GM18873 (cell line): ENCODE results near the gene C14orf132.
"Not testable (repeated sequence)": the region's sequence is repeated elsewhere in the genome, so short reads cannot be mapped to it uniquely, and the experiment has no call there.

Experiments used
- ATAC-seq: cut with Tn5 transposase; IDR thresholded peaks from one replicate; pipeline ENCODE4 v1.9.1; 2021; ENCODE audit warnings: mild to moderate bottlenecking, moderate library complexity, moderate number of reproducible peaks; ENCODE audit not compliant: unreplicated experiment, low FRiP score

Gene C14orf132

DNA sequence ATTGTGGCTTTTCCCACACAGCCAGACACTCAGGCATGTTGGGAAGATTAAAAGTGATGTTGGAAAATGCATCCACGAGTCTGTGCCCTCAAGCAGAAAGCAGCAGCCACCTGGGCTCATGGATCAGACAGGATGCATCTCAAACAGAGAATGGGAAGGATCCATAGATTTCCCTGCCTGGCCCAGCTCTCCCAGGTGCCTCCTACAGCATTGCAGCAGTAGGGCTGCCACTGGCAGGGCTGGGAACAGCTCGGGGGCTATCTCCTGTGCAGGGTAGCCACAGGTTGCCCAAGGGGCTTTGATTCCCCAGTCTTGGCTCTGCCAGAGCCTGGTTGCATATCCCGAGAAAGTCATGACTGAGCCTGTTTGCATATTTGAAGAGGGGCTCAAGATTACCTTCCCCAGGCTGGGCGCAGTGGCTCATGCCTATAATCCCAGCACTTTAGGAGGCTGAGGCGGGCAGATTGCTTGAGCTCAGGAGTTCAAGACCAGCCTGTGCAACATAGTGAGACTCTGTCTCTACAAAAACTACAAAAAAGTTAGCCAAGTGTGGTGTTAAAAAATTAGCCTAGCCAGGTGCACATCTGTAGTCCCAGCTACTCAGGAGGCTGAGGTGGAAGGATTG is 19.5 kb downstream of the C14orf132 start:
- no peak for ATAC-seq

DNA sequence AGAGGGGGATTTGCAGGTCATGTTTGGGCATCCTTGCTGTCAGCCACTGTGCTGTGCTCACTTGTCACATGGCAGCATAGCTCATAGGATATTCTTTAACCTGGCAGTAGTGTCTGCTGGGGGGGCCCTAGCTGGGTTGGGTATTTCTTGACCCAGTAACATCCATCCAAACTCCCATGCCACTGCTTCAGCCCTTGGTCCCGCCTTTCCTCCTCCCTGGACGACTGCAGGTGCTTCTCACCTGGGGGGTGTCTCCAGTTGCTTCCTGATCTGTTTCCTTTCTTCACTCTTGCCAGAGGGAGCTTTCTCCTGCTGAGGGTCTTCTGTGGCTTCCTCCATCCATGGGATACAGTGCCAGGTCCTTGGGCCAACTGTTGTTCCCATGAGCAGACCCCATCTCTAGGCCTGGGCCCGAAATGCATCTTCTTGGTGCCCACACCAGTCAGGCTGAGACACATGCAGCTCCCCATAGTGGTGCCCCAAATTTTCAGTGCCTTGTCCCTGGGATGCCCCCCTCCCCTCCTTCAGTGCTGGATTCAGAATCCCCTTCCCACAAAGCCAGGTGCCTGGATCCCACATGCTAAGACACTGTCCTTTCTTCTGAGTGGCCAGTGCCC is 20.5 kb downstream of the C14orf132 start:
- ATAC-seq: no peak

DNA sequence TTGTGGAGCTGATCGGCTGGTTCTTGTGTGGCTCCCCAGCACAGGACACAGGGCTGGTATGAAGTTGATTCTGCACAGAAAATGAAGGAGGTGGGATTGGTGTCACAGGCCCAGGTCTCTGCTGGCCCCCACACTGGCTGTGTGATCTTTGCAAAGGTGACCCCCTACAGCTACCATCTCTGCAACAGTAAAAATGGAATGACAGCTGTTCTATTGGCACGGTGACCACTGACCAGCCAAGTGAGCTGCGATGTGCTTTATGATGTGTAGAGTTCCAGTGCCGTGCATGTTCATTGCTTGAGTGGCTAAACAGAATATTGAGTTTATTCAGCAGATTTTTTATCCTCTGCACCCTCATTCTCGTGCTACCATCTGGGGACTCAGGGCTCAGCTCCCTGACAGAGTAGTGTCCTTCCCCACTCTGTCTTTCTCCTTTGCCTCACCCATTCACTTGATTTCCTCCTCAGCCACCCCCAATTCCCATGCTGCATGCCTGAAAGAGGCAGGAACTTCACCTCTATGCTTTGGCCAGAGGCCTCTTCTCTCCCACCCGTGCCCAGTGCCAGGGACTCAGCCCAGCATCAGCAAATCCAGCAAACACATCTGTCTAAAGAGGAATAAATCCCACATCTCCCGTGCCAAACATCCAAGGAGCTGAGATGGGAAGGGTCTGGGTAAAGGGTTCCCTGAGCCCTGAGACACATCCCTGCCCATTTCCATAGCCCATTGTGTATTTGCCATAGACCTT is 21.2 kb downstream of the C14orf132 start:
- no peak for ATAC-seq

DNA sequence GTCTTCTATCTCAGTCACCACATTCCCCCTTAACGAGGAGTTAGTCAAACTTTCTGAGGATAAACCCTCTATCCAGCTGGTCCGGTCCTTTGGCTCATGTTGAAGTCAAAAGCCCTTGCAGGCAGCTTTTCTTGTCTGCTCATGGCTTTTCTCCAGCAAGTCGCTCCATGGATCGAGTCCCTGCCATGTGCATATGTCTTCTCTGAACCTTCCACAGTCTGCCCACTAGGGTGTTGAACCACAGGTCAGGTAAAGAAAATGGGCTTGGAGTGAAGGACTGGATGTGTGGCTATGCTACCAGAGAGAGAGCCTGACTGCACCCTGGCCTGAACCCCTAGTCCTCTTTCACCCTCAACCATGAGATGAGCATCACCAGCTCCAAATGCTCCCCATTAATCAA is 22.8 kb downstream of the C14orf132 start:
- ATAC-seq: no peak

DNA sequence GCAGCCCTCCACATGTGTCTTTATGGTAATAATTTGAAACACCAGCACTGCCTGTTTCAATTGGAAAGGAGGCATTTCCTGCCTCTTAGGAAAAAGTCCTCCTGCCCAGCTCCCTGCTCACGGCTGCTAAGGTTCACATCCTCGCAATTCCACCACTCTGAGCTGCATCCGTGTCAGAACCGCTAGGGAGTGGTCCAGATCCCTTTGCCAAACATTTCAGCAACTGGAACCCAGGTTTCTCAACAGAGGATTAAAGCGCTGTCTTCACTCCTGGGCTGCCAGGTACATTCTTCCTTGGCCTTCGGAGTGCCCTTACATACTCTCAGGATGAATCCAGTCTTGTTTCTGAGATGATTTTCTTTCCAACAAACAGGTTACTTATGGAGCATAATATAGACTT is 23.3 kb downstream of the C14orf132 start:
- ATAC-seq: no peak

DNA sequence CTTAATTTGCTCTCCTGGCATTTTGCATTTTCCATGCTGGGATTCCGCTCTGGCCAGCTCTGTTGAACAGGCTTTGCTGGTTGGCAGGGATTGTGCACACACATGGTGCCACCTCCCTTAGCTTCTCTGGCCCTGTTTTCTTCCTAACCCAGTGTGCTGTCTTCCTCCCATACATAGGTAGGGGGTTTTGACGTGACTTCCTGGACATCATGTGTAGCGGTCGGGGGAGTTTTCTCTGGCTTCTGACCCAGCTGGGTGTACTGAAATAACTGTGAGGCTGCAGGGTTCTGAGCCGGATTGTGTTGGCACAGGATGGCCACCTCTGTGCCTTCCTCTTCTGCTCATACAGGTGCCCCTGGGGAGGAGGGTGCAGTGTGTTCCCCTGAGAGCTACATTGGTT is 25.7 kb downstream of the C14orf132 start:
- no peak for ATAC-seq

DNA sequence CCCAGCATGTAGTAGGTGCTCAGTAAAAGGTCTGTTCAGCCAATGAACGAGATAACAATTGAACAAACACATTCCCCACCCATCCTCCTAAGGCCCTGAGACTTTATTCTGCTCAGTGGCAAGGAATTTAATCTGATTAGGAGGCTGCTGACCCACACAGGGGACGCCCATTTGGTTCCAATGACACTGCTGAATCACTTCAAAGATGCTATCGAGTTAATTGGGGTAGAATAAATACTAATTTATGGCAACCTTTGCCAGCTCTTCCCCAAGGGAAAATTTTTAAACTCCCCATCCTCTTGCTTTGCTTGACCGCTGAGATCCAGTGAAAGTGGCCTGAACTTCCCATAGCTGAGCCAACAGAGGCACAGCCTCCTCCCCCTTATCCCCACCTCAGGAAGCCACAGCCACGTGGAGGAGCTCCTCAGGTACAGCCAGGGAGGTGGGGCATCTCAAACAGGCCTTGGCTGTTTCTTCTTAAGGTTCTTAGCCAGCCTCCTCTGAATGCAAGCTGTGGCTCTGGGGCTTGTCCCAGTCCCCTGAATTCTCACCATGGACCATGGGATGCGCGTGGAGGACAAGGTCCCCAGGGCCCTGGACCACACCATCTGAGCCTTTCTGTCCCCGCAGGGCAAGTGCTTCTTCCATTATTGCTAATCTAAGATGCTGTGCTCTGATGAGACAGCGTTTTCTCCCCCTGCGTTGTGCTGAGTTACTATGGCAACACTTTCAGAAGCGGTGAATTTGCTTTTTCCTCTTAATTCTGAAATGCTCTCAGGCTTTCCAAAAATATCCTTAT is 26.7 kb downstream of the C14orf132 start:
- no peak for ATAC-seq

DNA sequence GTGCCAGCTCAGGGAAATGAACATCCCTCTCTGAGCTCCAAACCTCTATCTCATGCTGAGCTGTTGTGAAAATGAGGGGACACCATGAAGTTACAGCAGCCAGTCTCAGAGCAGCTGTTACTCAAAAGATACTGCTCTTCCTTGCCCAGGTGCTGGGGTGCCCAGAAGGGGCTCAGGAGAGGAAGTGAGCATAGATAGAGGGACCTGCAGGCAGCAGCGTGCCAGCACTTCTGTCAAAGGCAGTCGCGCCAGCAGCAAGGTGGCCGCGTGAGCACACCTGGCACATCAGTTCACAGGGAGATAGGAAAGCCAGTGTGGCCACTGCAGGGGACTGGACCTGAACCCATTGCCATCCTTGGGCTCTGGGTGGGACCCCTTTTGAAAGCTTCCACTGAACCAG is 27.8 kb downstream of the C14orf132 start:
- ATAC-seq: no peak

DNA sequence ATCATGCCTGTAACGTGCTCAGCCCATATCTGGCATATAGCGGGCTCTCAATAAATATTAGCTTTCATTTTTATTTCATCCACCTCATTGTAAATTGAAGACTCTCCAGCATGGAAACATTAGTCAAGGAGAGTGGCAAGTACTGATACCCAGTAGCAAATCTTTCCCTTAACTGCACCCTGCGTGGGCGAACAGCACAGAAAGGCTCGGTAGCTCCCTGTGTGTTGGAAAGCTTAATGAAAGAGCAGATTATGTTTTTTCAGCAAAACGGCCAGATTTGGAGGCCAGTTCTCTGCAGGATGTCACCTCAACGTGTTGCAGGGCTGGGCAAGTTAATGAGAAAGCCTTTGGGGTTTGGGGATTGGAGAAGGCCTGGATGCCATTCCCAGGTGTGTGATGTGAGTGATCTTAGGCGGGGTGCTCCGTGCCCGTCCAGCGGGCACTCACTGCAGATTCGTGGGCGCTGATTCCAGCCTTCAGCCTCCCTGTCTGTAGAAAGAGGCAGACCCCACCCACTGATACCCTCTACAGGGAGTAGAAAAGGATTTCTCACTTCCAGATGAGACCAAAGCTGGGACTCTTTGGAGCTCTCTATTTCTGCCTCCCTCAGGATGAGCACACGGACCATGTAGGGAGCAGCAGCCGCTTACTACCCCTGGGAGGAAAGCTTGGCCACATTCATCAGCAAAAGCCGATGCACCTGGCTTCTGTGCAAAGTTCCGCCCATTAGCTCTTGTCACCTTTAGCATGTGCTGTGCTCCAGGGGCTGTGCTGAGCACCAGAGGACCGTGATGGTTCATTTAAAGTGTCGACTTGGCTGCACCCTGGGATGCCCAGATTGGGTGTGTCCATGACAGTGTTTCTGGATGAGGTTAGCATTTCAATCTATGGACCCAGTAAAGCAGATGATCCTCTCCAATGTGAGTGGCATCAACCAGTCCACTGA is 29.1 kb downstream of the C14orf132 start:
- ATAC-seq: no peak

DNA sequence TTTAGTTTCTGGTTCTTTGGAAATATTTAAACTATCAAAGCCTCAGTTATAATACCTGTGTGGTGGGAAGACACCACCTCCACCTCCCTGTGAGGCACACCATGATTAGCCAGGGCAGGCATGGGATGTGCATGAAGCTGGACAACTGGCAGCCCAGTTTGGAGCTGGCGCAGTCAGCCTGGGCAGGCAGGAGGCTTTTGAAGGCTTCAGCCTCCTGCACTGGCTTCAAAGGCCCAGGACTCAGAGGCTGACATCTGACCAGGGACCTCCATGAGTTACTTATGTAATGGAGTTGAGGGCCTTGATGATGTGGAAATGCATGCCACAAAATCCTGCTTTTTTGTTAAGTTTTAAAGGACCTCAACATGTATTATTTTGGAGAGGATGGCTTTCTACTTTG is 30.3 kb downstream of the C14orf132 start:
- ATAC-seq: no peak

DNA sequence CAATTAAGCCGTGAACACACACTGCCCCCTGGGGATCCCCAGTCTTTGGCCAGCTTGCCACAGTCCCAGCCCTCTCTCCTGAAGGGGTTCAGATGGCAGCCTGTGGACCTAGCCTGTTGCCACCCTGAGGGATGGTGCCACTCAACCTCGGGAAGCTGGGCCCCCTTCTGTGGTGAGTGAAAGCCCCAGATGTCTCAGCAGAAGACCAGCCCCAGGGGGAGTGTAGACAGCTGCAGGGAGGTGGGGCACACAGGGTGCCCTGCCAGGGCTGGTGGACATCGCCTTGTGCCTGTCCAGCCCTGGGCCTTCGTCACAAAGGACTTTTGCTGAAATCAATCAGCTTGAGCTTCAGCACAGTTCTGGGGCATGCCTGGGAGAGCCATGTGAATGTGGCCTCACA is 32.4 kb downstream of the C14orf132 start:
- no peak for ATAC-seq

DNA sequence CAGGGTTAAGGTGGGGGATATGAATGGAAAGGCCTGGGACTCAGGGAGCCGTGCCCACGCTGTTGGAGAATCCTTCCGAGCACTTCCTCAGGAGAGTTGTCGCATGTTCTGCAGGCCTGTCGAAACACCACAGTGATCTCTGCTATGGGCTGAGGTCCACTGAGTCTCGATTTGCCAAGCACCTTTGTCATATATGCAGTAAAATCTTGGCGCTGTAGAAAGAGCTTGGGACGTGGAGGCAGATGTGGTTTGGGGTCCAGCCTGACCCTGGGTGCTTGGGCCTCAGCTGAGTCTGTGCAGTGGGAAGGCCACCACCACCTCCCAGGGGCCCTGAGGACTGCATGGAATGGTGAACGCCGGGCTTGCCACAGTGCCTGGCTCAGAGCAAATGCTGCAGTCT is 32.9 kb downstream of the C14orf132 start:
- no peak for ATAC-seq

DNA sequence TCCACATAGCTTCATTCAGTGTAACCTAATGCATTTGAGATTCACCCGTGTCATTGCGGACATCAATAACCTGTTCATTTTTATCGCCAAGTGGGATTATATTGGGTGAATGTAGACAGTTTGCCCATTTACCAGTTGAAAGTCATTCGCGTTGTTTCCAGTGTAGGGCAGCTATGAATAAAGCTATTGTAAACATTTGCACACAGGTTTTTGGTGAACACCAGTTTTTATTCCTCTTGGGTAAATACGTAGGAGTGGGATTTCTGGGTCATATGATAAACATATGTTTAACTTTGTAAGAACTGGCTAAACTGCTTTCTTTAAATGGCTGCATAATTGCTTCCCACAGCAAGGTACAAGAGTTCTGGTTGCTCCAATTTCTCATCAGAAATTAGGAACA is 33.6 kb downstream of the C14orf132 start:
- no peak for ATAC-seq

DNA sequence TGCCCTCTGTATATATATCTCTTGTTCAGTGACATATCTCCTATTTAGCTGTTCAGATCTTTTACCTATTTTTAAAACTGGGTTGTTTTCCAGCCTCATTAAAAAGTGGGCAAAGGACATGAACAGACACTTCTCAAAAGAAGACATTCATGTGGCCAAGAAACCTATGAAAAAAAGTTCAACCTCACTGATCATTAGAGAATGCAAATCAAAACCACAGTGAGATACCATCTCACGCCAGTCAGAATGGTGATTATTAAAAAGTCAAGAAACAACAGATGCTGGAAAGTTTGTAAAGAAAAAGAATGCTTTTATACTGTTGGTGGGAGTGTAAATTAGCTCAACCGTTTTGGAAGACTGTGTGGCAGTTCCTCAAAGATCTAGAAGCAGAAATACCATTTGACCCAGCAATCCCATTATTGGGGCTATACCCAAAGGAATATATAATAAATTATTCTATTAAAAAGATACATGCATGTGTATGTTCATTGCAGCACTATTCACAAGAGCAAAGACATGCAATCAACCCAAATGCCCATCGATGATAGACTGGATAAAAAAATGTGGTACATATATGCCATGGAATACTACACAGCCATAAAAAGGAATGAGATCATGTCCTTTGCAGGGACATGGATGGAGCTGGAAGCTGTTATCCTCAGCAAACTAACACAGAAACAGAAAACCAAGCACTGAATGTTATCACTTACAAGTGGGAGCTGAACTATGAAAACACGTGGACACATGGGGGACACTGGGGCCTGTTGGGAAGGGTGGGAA is 34.3 kb downstream of the C14orf132 start:
- not testable (repeated sequence) for ATAC-seq

DNA sequence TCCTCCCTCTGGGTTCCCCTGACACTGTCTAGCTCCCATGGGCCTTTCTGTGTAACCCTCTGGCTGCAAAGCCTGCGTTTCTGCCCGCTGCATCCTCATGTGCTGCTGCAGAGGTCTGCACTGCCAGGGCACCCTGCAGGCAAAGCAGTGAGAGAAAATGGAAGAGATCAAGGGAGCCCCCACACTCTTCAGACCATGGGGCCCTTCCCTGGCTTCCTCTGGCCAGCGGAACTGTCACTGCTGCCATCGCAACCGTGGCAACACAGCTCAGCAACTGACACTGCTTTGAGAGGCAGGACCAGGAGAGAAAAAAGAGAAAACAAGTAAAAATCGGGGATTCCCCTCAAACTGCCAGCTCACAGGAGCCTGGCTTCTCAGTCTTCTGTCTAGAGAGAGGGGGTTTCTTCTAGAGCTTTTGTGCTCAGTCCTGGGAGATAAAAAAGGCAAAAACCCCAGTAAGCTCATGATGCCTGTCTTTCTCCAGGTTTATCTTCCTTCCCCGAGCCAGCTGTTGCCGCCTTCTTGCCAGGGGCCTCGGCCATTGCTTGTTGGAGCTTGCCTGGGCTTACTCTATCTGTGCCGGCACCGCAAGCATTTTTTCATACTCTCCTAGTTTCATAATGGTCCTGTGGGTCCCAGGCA is 38.9 kb downstream of the C14orf132 start:
- ATAC-seq: no peak

DNA sequence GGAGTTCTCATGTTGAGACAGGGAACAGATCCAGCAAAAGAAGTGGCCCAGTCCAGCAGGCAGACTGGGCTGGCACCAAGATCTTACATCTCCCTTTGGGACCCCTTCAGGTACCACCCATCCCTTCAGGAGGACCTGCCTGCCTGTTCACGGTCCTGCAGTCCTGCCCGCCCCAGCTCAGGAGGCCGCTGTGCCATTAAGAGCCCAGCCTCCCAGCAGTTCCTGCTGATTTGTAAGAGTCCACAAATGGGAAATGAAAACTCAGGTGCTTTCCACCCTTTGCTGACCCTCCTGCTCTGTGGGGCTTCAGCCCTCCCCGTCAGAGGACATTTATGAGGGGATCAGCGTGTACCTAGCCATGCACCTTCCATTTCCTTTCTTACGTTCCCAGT is 39.5 kb downstream of the C14orf132 start:
- no peak for ATAC-seq

DNA sequence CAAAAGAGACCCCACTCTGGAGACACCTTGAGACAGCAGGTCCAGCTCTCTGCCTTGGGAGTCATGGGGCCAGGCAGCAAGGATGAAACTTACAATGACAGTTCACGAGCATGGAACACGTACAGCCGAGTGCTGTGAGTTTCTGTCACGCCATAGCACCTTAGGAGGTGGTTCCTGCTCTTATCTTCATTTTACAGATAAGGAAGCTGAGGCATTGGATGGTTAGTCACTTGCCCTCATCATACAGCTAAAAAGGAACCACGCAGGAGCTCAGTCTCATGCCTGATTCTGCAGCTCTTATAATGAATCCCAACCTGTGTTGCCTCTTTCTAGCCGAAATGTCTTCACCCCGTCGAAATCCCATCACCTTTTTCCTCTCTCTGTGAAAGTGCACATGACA is 39.9 kb downstream of the C14orf132 start:
- ATAC-seq: no peak

DNA sequence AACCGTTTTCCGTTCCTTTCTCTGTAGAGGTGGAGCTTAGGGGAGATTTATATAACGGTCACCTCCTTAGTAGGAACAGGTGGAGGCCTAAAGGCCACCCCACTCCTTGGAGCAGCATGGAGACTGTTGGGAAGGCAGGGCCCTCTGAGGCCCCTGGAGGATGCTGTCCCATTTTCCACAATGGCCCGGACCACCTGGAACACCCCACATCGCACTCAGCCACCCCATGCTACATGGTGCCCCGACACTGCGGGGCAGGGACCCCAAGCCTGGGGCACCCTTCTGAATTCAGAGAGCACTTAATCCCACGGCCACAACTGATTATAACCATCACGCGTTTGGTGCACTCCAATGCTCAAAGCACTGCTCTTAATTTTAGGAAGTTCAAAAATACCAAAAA is 41.4 kb downstream of the C14orf132 start:
- no peak for ATAC-seq

DNA sequence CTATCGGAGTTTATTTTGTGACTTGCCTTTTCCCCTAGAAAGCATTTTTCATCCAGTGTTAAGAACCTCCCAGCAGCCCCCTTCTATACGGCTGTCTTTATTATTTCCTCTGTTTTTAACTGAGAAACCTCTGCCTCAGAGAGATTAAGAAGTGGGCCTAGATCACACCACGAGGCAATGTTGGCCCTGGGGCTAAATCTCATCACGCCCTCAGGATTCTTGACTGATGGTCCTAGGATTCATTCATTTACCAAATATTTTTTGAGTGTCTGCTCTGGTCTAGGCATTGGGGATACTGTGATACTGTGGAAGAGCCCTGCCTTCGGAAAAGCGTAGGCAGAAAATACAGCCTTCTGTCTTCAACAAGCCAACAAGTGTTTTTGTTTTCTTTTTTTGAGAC is 42.1 kb downstream of the C14orf132 start:
- ATAC-seq: no peak
